HG03442 (cell line): ENCODE data around the gene UFD1.
A peak's percentile ranks its signal among the peaks of the same experiment; 100 is the strongest.

Experiments
- ATAC-seq: cut with Tn5 transposase; IDR thresholded peaks from one replicate; pipeline ENCODE4 v1.9.1; 2021; ENCODE audit warnings: mild to moderate bottlenecking, moderate library complexity; ENCODE audit not compliant: unreplicated experiment

The UFD1 gene

GRCh38 chr22:19430890-19431541, 48.0 kb downstream of the UFD1 start:
- ATAC-seq: peak; percentile 8

- no peak for ATAC-seq
These were observed 48.8 kb downstream of the UFD1 start for GRCh38 chr22:19429950-19430889.

GRCh38 chr22:19424186-19424500, 54.9 kb downstream of the UFD1 start:
- ATAC-seq: no peak

GRCh38 chr22:19422440-19423301, 56.3 kb downstream of the UFD1 start:
- no peak for ATAC-seq

- no peak for ATAC-seq
These were observed 58.7 kb downstream of the UFD1 start for GRCh38 chr22:19420321-19420720.

- ATAC-seq: no peak
These were observed 59.4 kb downstream of the UFD1 start for GRCh38 chr22:19419464-19420178.

GRCh38 chr22:19419086-19419463, 59.9 kb downstream of the UFD1 start:
- ATAC-seq: no peak

- no peak for ATAC-seq
These were observed 66.1 kb downstream of the UFD1 start for GRCh38 chr22:19412923-19413322.

GRCh38 chr22:19412478-19412877, 66.5 kb downstream of the UFD1 start:
- no peak for ATAC-seq

- ATAC-seq: no peak
These were observed 67.3 kb downstream of the UFD1 start for GRCh38 chr22:19411690-19412045.

- ATAC-seq: no peak
These were observed 67.9 kb downstream of the UFD1 start for GRCh38 chr22:19410941-19411689.

GRCh38 chr22:19407649-19408606, 71.1 kb downstream of the UFD1 start:
- no peak for ATAC-seq

GRCh38 chr22:19406846-19407245, 72.1 kb downstream of the UFD1 start:
- ATAC-seq: no peak

- ATAC-seq: no peak
These were observed 72.6 kb downstream of the UFD1 start for GRCh38 chr22:19406281-19406811.

GRCh38 chr22:19405652-19406051, 73.3 kb downstream of the UFD1 start:
- ATAC-seq: no peak

- no peak for ATAC-seq
These were observed 73.9 kb downstream of the UFD1 start for GRCh38 chr22:19405133-19405532.

GRCh38 chr22:19404676-19405075, 74.3 kb downstream of the UFD1 start:
- ATAC-seq: no peak

- no peak for ATAC-seq
These were observed 76.3 kb downstream of the UFD1 start for GRCh38 chr22:19402642-19403191.
